WTC11 (cell line): ENCODE results near the gene CYYR1. TPM values are rescaled to one million over a fixed set of nuclear protein-coding genes. Genes with fewer than 3 reads are reported as not detected.

Source experiments
- ATAC-seq: fragments of 200-7000 bp; cut with Tn5 transposase; 2 replicates; pipeline ENCODE4 v1.10.0; 2021; ENCODE audit warnings: mild to moderate bottlenecking, moderate library complexity
- Bru-seq: library from RNA; stranded (reverse); fragments of 400-500 nt; gene quantifications from one replicate; lab custom pipeline; 2021; lab: Mats Ljungman, UMichigan
- CTCF ChIA-PET: fragments of 300-600 bp; sonication (Branson Sonifier 250); formaldehyde crosslinking; loops from one replicate; lab custom pipeline; 2021; ENCODE audit warnings: antibody characterized with exemption; lab: Charles Lee
- POLR2A ChIA-PET: fragments of 350-600 bp; sonication (Branson Sonifier 250); formaldehyde crosslinking; loops from one replicate; lab custom pipeline; 2021; ENCODE audit warnings: antibody characterized with exemption; lab: Charles Lee
- DNase-seq: peaks from one replicate; pipeline ENCODE4 v3.0.0; 2021; ENCODE audit warnings: low spot score
- H3K27ac Mint-ChIP-seq: 2 replicates; pipeline ENCODE4 v1.8.0; 2021; ENCODE audit warnings: mixed read lengths
- H3K27me3 Mint-ChIP-seq: 2 replicates; pipeline ENCODE4 v1.8.0; 2021; ENCODE audit warnings: low read depth, mild to moderate bottlenecking, moderate library complexity, mixed read lengths
- H3K36me3 Mint-ChIP-seq: 2 replicates; pipeline ENCODE4 v1.8.0; 2021; ENCODE audit warnings: mixed read lengths
- H3K4me1 Mint-ChIP-seq: 2 replicates; pipeline ENCODE4 v1.8.0; 2022; ENCODE audit warnings: mixed read lengths
- H3K4me3 Mint-ChIP-seq: 2 replicates; pipeline ENCODE4 v1.8.0; 2021; ENCODE audit warnings: mild to moderate bottlenecking, moderate library complexity, mixed read lengths
- H3K9me3 Mint-ChIP-seq: 2 replicates; pipeline ENCODE4 v1.8.0; 2021; ENCODE audit warnings: mixed read lengths
- ELF4 ChIP-seq: sonication (generic); formaldehyde crosslinking; IDR thresholded peaks from 2 replicates; pipeline ENCODE4 v1.8.1; 2022; ENCODE audit warnings: low read depth, mild to moderate bottlenecking, moderate library complexity, missing genetic modification reagents
- FOXP1 ChIP-seq: sonication (generic); formaldehyde crosslinking; IDR thresholded peaks from 2 replicates; pipeline ENCODE4 v1.8.0; 2022; ENCODE audit warnings: missing genetic modification reagents, mild to moderate bottlenecking, moderate library complexity, borderline replicate concordance
- GABPB1 ChIP-seq: sonication (generic); formaldehyde crosslinking; IDR thresholded peaks from 2 replicates; pipeline ENCODE4 v1.8.1; 2023; ENCODE audit warnings: mild to moderate bottlenecking, missing genetic modification reagents
- HMGA2 ChIP-seq: fragments of 250-450 bp; sonication (Bioruptor Pico); IDR thresholded peaks from 2 replicates; pipeline ENCODE4 v1.4.0; 2021; ENCODE audit warnings: mild to moderate bottlenecking, moderate library complexity
- IRF2 ChIP-seq: sonication (generic); formaldehyde crosslinking; IDR thresholded peaks from 2 replicates; pipeline ENCODE4 v1.8.0; 2022; ENCODE audit warnings: low read depth, missing genetic modification reagents, borderline replicate concordance
- JUN ChIP-seq: sonication (generic); formaldehyde crosslinking; IDR thresholded peaks from 2 replicates; pipeline ENCODE4 v1.8.0; 2023; ENCODE audit warnings: mild to moderate bottlenecking, missing genetic modification reagents
- PRRX2 ChIP-seq: fragments of 250-450 bp; sonication (Bioruptor Pico); IDR thresholded peaks from 2 replicates; pipeline ENCODE4 v1.8.0; 2021; ENCODE audit warnings: mild to moderate bottlenecking
- SMAD4 ChIP-seq: sonication (generic); formaldehyde crosslinking; IDR thresholded peaks from 2 replicates; pipeline ENCODE4 v1.8.0; 2022; ENCODE audit warnings: mild to moderate bottlenecking, missing genetic modification reagents
- TCF7 ChIP-seq: sonication (generic); formaldehyde crosslinking; IDR thresholded peaks from 2 replicates; pipeline ENCODE4 v1.8.0; 2022; ENCODE audit warnings: mild to moderate bottlenecking, low read depth, missing genetic modification reagents, moderate library complexity
- long read RNA-seq, 3 experiments: library from RNA in 1 of 3; library from capped mRNA in 1 of 3; library from polyadenylated mRNA in 1 of 3; unstranded in 2 of 3; stranded (forward) in 1 of 3; transcript quantifications; one replicate each; pipeline ENCODE4 v2.0.0, GENCODE V29; 2021
- total RNA-seq: library from RNA; stranded (reverse); gene quantifications from 3 replicates; pipeline ENCODE4 v1.2.3, GENCODE V29; 2021
- TF ChIP-seq, protein P1 (sequence below): sonication (generic); formaldehyde crosslinking; IDR thresholded peaks from 2 replicates; pipeline ENCODE4 v1.8.0; 2022; ENCODE audit warnings: mild to moderate bottlenecking, missing genetic modification reagents
- TF ChIP-seq, protein P2 (sequence below): sonication (generic); formaldehyde crosslinking; IDR thresholded peaks from 2 replicates; pipeline ENCODE4 v1.8.0; 2022; ENCODE audit warnings: mild to moderate bottlenecking, missing genetic modification reagents
- TF ChIP-seq, protein P3 (sequence below): fragments of 250-450 bp; sonication (Bioruptor Pico); IDR thresholded peaks from 2 replicates; pipeline ENCODE4 v1.8.0; 2021; ENCODE audit warnings: mild to moderate bottlenecking
- TF ChIP-seq, protein P4 (sequence below): sonication (generic); formaldehyde crosslinking; IDR thresholded peaks from 2 replicates; pipeline ENCODE4 v1.8.0; 2022; ENCODE audit warnings: mild to moderate bottlenecking, missing genetic modification reagents
- TF ChIP-seq, protein P5 (sequence below): fragments of 250-450 bp; sonication (Bioruptor Pico); IDR thresholded peaks from 2 replicates; pipeline ENCODE4 v2.1.2; 2022; ENCODE audit warnings: mild to moderate bottlenecking, moderate library complexity
- TF ChIP-seq, protein P6 (sequence below): sonication (generic); formaldehyde crosslinking; IDR thresholded peaks from 2 replicates; pipeline ENCODE4 v1.8.1; 2023; ENCODE audit warnings: mild to moderate bottlenecking, missing genetic modification reagents
- TF ChIP-seq, protein P7 (sequence below): sonication (generic); formaldehyde crosslinking; IDR thresholded peaks from 2 replicates; pipeline ENCODE4 v1.8.1; 2022; ENCODE audit warnings: low read depth, missing genetic modification reagents, borderline replicate concordance
- TF ChIP-seq, protein P8 (sequence below): sonication (generic); formaldehyde crosslinking; IDR thresholded peaks from 2 replicates; pipeline ENCODE4 v1.8.1; 2023; ENCODE audit warnings: mild to moderate bottlenecking, missing genetic modification reagents, moderate library complexity
- TF ChIP-seq, protein P9 (sequence below): fragments of 250-450 bp; sonication (Bioruptor Pico); IDR thresholded peaks from 2 replicates; pipeline ENCODE4 v1.9.0; 2021; ENCODE audit warnings: mild to moderate bottlenecking, borderline replicate concordance

The CYYR1 gene
- total RNA-seq (25.3 to 29.3 TPM (median 28.6 TPM) in 3 replicates), Bru-seq, nascent RNA (percentile 91 among the genes with signal in this experiment)
- long read RNA-seq, experiment 1, transcript CYYR1-201 (4 exons, 3,101 nt) = major isoform, 117 of 240 reads
- long read RNA-seq, experiment 1, partial matches to known transcripts = 13 of 240 reads
- long read RNA-seq, experiment 1, other reads (novel, unspliced or antisense) = 109 of 240 reads
- long read RNA-seq, experiment 2, transcript CYYR1-201 (4 exons, 3,101 nt) = major isoform, 33 of 65 reads
- long read RNA-seq, experiment 2, partial matches to known transcripts = 2 of 65 reads
- long read RNA-seq, experiment 2, other reads (novel, unspliced or antisense) = 30 of 65 reads
- long read RNA-seq, experiment 3, transcript CYYR1-201 (4 exons, 3,101 nt) = major isoform, 6 of 13 reads
- long read RNA-seq, experiment 3, partial matches to known transcripts = 0 of 13 reads
- long read RNA-seq, experiment 3, other reads (novel, unspliced or antisense) = 7 of 13 reads

DNA sequence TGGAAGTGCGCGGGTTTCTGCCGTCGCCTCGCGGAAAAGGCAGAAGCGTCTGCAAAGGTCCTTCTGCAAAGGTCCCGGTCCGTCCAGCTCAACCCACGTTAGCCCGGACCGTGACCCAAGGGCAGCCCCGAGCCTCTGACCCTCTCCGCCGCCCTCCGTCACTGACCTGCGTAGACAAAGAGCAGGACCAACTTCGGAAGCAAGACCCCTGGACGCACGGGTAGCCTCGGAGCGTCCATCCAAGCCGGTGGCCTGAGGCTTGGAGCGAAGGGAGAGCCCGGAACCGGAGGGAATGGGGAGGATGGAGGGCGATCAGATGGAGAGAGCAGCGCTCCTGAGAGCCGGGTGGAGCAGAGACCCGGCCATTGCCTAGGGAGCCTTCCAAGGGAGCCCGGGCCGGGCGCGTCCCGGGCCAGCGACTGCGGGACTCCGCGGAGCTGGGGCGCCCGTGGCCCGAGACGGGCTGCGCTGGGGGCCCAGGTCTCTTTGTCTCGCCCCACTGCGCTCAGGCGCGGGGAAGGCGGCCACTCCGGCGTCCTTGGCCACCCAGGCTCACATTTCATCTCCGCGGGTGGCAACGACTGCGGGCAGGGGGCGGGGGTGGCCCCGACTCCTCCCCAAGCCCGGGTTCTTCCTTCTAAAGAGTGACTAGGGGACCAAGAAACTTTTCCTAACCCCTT, at the start of gene CYYR1:
TSS of gene CYYR1 (minus strand) at position 585 of the 680 bp plus-strand sequence. CDS start at position 239, 346 bp downstream.
- H3K4me3 Mint-ChIP-seq = peak within 1 kb of the TSS; percentile 99
- peaks cover 18% of the 10 kb centered on the region for H3K36me3 Mint-ChIP-seq
- H3K9me3 Mint-ChIP-seq = peaks cover 20% of the 10 kb centered on the region
- DNase-seq = peak; percentile 75
- H3K27ac Mint-ChIP-seq = peak within 1 kb of the TSS; percentile 99
- H3K4me1 Mint-ChIP-seq = peaks cover 33% of the 10 kb centered on the region
- no peaks in the 10 kb centered on the region for H3K27me3 Mint-ChIP-seq
- CTCF ChIA-PET = interaction anchor here (1.0 kb wide), 1 partner anchor 160 kb away, joined by 3 read pairs; no protein-coding TSS in a partner anchor
- peak; percentile 82 for ATAC-seq
- POLR2A ChIA-PET = interaction anchor here (0.5 to 1.1 kb wide), 2 partner anchors 18 to 480 kb away, joined by 3 read pairs; no protein-coding TSS in a partner anchor
- no peak for TF ChIP-seq ELF4 (CRISPR knock-in tag)
- TF ChIP-seq, protein P1, sequence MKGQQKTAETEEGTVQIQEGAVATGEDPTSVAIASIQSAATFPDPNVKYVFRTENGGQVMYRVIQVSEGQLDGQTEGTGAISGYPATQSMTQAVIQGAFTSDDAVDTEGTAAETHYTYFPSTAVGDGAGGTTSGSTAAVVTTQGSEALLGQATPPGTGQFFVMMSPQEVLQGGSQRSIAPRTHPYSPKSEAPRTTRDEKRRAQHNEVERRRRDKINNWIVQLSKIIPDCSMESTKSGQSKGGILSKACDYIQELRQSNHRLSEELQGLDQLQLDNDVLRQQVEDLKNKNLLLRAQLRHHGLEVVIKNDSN (CRISPR knock-in tag) = no peak
- TF ChIP-seq JUN = peak; percentile 54; the same call in 1 of the 2 replicates
- TF ChIP-seq, protein P2, sequence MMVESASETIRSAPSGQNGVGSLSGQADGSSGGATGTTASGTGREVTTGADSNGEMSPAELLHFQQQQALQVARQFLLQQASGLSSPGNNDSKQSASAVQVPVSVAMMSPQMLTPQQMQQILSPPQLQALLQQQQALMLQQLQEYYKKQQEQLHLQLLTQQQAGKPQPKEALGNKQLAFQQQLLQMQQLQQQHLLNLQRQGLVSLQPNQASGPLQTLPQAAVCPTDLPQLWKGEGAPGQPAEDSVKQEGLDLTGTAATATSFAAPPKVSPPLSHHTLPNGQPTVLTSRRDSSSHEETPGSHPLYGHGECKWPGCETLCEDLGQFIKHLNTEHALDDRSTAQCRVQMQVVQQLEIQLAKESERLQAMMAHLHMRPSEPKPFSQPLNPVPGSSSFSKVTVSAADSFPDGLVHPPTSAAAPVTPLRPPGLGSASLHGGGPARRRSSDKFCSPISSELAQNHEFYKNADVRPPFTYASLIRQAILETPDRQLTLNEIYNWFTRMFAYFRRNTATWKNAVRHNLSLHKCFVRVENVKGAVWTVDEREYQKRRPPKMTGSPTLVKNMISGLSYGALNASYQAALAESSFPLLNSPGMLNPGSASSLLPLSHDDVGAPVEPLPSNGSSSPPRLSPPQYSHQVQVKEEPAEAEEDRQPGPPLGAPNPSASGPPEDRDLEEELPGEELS = no peak
- TF ChIP-seq, protein P3, sequence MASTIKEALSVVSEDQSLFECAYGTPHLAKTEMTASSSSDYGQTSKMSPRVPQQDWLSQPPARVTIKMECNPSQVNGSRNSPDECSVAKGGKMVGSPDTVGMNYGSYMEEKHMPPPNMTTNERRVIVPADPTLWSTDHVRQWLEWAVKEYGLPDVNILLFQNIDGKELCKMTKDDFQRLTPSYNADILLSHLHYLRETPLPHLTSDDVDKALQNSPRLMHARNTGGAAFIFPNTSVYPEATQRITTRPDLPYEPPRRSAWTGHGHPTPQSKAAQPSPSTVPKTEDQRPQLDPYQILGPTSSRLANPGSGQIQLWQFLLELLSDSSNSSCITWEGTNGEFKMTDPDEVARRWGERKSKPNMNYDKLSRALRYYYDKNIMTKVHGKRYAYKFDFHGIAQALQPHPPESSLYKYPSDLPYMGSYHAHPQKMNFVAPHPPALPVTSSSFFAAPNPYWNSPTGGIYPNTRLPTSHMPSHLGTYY (CRISPR knock-in tag) = no peak
- TF ChIP-seq, protein P4, sequence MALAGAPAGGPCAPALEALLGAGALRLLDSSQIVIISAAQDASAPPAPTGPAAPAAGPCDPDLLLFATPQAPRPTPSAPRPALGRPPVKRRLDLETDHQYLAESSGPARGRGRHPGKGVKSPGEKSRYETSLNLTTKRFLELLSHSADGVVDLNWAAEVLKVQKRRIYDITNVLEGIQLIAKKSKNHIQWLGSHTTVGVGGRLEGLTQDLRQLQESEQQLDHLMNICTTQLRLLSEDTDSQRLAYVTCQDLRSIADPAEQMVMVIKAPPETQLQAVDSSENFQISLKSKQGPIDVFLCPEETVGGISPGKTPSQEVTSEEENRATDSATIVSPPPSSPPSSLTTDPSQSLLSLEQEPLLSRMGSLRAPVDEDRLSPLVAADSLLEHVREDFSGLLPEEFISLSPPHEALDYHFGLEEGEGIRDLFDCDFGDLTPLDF (CRISPR knock-in tag) = no peak
- TF ChIP-seq, protein P5, sequence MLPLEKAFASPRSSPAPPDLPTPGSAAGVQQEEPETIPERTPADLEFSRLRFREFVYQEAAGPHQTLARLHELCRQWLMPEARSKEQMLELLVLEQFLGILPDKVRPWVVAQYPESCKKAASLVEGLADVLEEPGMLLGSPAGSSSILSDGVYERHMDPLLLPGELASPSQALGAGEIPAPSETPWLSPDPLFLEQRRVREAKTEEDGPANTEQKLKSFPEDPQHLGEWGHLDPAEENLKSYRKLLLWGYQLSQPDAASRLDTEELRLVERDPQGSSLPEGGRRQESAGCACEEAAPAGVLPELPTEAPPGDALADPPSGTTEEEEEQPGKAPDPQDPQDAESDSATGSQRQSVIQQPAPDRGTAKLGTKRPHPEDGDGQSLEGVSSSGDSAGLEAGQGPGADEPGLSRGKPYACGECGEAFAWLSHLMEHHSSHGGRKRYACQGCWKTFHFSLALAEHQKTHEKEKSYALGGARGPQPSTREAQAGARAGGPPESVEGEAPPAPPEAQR (CRISPR knock-in tag) = no peak
- no peak for TF ChIP-seq PRRX2 (CRISPR knock-in tag)
- TF ChIP-seq, protein P6, sequence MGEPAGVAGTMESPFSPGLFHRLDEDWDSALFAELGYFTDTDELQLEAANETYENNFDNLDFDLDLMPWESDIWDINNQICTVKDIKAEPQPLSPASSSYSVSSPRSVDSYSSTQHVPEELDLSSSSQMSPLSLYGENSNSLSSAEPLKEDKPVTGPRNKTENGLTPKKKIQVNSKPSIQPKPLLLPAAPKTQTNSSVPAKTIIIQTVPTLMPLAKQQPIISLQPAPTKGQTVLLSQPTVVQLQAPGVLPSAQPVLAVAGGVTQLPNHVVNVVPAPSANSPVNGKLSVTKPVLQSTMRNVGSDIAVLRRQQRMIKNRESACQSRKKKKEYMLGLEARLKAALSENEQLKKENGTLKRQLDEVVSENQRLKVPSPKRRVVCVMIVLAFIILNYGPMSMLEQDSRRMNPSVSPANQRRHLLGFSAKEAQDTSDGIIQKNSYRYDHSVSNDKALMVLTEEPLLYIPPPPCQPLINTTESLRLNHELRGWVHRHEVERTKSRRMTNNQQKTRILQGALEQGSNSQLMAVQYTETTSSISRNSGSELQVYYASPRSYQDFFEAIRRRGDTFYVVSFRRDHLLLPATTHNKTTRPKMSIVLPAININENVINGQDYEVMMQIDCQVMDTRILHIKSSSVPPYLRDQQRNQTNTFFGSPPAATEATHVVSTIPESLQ (CRISPR knock-in tag) = no peak
- no peak for TF ChIP-seq SMAD4 (CRISPR knock-in tag)
- TF ChIP-seq GABPB1 (CRISPR knock-in tag) = no peak
- no peak for TF ChIP-seq IRF2 (CRISPR knock-in tag)
- TF ChIP-seq, protein P7, sequence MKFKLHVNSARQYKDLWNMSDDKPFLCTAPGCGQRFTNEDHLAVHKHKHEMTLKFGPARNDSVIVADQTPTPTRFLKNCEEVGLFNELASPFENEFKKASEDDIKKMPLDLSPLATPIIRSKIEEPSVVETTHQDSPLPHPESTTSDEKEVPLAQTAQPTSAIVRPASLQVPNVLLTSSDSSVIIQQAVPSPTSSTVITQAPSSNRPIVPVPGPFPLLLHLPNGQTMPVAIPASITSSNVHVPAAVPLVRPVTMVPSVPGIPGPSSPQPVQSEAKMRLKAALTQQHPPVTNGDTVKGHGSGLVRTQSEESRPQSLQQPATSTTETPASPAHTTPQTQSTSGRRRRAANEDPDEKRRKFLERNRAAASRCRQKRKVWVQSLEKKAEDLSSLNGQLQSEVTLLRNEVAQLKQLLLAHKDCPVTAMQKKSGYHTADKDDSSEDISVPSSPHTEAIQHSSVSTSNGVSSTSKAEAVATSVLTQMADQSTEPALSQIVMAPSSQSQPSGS (CRISPR knock-in tag) = no peak
- TF ChIP-seq, protein P8, sequence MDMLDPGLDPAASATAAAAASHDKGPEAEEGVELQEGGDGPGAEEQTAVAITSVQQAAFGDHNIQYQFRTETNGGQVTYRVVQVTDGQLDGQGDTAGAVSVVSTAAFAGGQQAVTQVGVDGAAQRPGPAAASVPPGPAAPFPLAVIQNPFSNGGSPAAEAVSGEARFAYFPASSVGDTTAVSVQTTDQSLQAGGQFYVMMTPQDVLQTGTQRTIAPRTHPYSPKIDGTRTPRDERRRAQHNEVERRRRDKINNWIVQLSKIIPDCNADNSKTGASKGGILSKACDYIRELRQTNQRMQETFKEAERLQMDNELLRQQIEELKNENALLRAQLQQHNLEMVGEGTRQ (CRISPR knock-in tag) = no peak
- no peak for TF ChIP-seq TCF7 (CRISPR knock-in tag)
- TF ChIP-seq FOXP1 = peak; percentile 23; the same call in 1 of the 2 replicates
- TF ChIP-seq HMGA2 = no peak
- TF ChIP-seq, protein P9, sequence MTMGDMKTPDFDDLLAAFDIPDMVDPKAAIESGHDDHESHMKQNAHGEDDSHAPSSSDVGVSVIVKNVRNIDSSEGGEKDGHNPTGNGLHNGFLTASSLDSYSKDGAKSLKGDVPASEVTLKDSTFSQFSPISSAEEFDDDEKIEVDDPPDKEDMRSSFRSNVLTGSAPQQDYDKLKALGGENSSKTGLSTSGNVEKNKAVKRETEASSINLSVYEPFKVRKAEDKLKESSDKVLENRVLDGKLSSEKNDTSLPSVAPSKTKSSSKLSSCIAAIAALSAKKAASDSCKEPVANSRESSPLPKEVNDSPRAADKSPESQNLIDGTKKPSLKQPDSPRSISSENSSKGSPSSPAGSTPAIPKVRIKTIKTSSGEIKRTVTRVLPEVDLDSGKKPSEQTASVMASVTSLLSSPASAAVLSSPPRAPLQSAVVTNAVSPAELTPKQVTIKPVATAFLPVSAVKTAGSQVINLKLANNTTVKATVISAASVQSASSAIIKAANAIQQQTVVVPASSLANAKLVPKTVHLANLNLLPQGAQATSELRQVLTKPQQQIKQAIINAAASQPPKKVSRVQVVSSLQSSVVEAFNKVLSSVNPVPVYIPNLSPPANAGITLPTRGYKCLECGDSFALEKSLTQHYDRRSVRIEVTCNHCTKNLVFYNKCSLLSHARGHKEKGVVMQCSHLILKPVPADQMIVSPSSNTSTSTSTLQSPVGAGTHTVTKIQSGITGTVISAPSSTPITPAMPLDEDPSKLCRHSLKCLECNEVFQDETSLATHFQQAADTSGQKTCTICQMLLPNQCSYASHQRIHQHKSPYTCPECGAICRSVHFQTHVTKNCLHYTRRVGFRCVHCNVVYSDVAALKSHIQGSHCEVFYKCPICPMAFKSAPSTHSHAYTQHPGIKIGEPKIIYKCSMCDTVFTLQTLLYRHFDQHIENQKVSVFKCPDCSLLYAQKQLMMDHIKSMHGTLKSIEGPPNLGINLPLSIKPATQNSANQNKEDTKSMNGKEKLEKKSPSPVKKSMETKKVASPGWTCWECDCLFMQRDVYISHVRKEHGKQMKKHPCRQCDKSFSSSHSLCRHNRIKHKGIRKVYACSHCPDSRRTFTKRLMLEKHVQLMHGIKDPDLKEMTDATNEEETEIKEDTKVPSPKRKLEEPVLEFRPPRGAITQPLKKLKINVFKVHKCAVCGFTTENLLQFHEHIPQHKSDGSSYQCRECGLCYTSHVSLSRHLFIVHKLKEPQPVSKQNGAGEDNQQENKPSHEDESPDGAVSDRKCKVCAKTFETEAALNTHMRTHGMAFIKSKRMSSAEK (CRISPR knock-in tag) = peak; percentile 16; the same call in 1 of the 2 replicates
